GM19468 (cell line): ENCODE results near the gene DLG2.
"Not testable (repeated sequence)": the region's sequence is repeated elsewhere in the genome, so short reads cannot be mapped to it uniquely, and the experiment has no call there.

Experiments
- ATAC-seq: cut with Tn5 transposase; IDR thresholded peaks from one replicate; pipeline ENCODE4 v1.9.1; 2021; ENCODE audit warnings: mild to moderate bottlenecking, moderate library complexity, moderate number of reproducible peaks; ENCODE audit not compliant: unreplicated experiment; ENCODE audit errors: extremely low read depth

DLG2 gene

DNA sequence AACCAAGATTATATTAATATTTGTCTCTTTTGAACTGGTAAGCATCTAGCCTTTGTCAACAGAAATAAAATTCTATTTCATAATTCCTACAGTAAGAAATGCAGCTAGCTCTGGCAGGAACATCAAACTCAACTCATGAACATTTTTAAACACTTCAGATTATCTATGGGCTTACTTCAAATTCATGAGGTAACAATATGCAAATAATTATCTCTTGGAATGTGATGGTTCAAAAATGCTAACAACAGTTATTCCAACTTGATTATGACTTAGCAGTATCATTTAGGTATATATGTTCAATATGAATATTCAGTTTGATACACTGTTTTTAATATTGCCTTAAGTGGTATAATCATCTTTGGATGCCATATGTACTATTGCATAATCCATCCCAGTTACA lies 1237.4 kb downstream of the DLG2 start:
- no peak for ATAC-seq

DNA sequence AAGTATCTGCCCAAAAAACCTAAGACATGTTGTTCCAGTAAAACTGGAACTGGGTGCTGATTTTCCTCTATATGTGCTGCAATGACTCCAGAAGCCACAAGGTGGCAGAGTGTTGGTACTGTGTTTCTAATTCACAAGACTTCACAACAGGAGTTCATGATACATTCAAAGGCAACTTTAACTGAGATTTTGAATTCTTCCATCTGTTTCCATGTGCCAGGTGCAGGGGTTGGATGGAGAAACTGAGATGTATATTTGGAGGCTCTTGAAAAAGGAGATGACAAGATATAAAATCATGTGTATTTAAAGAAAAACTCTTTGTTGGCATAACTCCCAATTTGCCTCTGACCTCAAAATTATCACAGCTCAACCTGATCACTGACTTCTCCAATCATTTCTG lies 1242.4 kb downstream of the DLG2 start:
- peak; percentile 77 for ATAC-seq

DNA sequence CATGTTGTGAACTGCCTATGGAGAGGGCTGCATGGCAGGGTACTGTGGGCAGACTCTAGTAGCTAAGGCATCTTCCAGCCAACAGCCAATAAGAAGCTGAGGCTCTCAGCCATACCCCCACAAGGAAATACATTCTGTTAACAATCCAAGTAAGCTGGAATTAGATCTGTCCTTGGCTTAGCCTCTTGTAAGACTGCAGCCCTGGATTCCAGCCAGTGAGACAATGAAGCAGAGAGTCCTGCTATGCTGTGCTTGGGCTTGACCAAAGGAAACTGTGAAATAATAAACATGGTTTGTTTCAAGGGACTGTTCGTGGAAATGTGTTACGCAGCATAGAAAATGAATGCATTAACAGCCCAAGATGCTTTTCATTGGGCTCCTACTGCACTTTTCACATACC lies 1243.6 kb downstream of the DLG2 start:
- ATAC-seq: no peak

DNA sequence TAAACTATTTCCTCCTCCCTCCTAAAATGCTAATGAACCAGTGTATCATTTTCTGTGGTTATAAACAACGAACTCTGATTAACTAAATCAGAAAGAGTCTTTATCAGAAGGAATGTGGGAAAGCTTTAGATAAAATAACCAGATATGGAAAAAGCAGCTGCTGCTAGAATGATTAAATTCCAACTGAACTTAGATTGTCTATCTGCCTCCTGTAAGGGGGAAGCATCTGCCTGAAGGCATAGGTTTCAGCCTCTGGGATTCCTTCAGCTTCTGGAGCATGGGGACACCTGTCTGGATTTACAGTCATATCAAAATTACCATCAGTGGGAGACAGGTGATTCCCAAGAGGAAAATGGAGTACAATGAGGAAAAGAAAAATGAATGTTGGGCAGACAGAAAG lies 1245.5 kb downstream of the DLG2 start:
- ATAC-seq: no peak

DNA sequence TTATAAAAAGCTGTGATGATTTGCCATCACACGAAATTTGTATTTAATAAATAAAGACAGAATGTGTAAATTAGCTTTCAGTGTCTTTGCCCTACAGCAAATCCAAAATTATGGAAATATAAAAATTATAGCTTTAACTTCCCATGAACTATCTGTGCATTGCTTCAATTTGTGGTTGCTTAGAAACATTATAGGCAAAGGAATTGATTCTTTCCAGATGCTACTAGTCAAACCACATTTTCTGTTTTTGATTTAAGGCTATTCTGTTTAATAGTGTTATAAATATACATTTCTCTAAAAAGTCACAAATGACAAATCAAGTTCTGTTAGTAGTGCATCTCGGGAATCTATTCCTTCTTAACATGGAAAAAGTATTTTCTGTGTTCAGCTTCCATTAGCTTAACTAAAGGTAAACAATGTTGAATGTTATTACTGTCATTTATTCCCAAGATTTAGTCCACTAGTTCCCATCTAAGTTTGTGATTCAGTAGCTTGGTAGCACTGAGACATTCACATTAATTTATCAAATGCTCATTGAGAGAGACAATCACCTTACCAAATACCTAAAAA lies 1254.7 kb downstream of the DLG2 start:
- no peak for ATAC-seq

DNA sequence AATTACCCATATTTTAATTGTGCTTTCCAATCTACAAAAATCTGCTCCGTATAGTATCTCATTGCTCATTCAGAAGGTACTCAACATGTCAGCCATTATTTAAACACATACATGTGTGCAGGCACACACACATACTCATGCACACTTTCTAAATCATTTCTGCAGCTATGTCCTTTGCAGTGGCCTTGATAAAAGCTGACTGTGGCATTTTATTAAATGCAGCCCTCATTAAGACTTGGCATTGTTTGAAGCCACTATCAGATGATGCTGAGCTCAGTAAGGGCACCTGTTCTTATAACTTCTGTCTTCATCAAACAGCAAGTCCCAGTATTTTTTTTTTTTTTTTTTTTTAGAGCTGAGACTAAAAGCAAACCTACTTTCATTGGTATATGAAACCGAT lies 1269.1 kb downstream of the DLG2 start:
- no peak for ATAC-seq

DNA sequence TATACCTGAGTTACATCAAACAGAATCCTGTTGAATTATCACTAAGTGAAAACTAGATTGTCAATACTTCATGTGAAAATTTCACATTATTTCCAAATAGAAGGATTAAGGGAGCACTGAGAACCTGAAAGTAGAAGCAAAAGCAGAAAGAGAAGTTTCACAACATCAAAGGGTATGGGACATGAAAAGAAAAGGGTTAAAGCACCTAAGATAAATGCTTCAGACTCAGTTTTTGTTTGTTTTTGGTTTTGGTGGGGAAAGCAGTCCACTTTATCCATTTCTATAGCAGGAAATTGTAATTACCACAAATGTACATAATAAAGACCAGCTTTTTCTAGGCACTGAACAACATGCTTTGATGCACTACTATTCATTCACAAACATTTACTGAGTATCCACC lies 1271.2 kb downstream of the DLG2 start:
- no peak for ATAC-seq

DNA sequence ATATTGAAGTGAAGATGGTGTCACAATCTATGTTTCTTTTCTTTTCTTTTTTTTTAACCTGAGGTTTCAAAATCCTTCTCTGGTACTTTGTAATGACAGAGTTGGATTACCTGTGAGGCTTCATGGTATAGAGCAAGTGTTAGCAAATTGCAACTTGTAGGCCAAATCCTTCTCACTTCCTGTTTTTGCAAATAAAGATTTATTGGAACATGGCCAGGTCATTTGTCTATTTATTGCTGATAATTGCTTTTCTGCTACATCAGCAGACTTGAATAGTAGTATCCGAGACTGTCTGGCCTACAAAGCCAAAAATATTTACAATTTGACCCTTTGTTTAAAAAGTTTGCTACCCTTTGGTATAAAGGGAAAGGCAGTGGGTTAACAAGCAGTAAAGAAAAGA lies 1281.5 kb downstream of the DLG2 start:
- no peak for ATAC-seq

DNA sequence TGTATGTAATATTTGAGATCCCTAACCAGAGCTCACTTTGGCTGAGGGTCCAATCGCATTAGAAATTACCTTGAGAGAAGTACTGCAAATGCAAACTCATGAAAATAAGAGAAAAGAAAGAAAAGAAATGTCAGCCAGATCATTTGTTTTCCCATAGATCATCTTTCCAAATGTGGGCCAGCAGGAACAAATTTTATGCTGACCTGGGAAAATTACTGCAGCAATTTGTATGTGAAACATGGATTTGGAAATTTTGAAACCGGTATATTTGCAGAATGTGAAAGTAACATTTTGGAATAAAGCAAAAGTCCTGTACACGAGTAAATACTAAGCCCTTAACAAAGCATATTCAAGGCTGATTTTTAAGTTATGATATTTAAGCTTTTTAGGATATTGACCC lies 1282.1 kb downstream of the DLG2 start:
- no peak for ATAC-seq

DNA sequence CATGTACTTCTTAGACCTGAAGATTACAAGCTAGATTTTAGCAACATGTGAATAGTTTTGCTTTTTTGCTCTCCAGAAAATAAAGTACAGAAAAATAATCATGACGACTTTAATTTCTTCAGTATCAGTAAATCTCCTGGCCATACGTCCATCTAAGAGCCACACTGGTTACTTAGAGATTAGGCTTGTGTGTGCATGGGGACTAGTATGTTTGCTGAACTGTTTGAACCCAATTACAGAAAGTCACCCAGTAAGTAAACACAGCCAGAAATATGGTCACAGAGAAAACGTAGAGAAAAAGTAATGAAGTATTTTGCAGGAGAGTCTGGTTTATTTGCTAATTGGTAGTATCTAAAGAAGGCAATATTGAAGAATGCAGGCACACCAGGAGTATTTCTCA lies 1287.3 kb downstream of the DLG2 start:
- no peak for ATAC-seq

DNA sequence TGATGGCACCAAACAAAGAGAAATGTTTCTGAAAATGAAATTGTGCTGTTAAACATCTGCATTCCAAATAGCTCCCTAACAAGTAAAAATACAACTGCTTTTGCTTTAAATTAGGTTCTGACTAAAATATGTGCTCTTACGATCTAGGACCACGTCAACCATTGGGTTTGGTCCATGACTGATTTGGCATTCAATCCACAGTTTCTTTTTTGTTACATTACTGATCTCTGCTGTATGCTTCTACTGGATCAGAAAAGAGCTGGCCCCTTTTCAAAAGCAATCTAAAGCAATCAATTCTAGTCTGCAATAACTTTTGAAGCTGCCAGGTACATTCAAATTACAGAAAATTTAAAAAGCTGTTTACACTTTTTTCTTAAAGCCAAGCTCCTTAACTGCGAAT lies 1293.9 kb downstream of the DLG2 start:
- no peak for ATAC-seq

DNA sequence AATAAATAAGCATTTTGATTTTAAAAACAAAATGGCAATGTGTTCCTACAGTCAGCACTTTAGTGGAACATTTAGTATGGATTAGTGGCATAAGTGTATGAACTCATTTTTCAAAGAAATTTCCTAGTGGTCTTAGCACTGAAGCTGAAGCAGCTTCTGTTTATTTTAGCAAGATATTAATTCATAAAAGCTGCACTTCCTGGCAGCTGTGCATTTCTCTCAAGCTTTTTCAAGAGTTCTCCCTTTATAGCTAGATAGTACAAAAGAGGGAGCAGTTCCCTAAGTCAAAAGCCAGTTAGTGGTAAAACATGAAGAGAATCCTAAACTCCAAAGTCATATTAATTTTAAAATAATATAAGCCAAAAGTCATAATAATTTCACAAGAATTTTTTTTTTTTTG lies 1304.9 kb downstream of the DLG2 start:
- no peak for ATAC-seq

DNA sequence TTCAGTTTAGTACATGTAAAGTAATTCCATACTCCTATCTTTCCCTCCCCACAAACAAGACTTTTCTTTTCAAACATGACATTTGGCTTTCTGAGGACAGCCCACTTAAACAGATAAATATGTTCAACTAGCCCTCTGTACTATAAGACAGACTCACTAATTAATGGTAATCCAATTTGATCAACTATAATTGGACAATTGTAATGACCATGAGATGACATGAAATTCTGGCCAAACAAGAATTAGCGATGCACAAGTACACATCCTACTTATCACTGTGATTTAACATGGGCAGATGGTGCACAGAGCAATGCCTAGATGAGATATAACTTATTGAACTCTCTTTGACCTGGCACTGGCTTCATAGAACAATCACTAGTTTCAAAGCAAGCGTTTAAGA lies 1307.3 kb downstream of the DLG2 start:
- ATAC-seq: no peak

DNA sequence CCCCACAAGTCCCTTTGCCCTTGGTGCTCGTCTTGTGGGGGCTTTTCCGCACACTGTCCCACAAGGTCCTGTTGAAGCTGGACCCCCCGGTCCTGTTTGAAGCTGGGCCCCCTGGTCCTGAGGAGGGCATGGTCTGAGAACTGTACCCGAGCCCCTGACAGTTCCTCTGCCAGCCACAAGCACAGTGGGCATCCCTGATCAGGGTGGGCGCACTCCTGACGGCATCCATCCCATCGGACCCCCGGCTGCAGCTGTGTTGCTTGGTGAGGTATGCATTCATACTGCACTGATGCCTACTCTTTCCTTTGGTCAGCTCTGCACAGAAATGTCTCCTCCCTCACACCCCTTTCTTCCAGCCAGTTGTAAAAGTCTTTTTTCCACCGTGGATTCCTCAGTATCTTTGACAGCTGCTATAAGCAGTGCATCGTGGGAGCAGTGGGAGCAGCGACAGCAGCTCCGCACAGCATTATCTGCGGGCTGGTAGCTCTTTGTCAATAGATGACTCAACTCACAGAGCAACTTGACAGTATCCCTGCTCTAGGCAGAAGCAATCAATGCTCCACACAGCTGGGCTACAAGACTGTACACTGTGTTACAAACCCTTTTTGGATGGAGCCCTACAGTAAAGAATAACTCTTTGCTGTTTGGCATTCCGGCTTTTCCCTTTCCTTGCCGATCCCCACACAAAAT lies 1310.1 kb downstream of the DLG2 start:
- no peak for ATAC-seq

DNA sequence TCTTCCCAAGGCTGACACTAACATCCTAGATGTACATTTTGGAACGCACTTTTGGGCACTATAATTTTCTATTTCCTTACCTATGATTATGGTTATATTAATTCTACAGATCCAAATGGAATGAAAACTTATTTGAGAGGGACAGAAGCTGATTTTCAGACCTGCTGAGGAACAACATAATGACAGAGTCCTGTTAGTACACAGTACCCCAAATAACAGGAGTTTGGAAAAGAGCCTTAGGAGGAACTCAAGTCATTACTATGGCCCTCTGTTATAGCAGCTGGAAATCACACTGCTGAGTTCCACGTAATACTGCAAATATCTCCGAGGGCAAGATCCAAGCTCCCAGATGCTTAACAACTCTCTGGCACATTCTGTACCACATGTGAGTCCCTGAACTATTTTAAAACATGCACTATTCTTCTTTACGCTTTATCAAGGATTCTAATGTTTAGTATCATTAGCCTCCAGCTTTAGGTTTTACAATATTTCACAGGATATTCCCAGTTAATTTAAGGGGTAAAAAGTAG lies 1313.2 kb downstream of the DLG2 start:
- ATAC-seq: no peak

DNA sequence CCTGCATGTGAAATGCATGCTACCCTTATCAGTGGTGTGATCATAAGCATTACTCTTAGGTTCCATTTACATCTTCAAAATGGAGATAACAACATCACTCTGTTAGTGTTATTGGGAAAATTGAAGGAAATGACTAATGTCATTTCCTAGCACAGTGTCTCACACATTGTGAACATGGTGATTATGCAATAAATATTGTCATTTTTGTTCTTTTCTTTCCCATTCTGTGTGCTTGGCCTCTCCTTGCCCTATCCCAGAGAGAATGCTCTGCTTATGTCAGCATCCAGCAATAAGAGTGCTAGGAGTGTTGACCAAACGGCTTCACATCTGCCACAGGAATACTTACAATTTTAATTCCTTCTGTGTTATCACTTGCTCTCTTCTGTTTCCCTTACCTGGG lies 1316.9 kb downstream of the DLG2 start:
- no peak for ATAC-seq

DNA sequence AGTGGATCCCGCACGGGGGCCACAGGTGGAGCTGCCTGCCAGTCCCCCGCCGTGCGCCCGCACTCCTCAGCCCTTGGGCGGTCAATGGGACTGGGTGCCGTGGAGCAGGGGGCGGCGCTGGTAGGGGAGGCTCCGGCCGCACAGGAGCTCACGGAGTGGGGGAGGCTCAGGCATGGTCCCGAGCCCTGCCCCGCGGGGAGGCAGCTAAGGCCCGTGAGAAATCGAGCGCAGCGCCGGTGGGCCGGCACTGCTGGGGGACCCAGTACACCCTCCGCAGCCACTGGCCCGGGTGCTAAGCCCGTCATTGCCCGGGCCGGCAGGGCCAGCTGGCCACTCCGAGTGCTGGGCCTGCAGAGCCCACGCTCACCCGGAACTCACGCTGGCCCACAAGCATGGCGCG lies 1318.7 kb downstream of the DLG2 start:
- ATAC-seq: not testable (repeated sequence)

DNA sequence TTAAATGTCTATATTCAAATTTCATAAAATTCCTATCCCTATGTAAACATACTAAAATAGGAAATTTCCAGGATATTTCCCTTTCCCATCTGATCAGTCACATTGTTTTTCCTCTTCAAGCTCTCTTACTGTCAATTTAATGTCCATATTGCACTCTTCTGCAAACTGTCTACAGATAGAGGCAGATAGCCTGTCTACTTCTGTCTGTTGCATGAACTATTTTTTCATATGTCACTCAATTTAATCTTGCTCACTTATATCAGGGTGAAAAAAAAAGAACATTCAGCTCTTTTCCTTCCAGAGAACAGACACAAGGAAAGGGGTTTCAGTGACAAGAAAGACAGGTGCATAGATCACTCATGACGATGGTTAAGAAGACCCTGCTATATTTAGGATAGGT lies 1327.1 kb downstream of the DLG2 start:
- ATAC-seq: no peak

DNA sequence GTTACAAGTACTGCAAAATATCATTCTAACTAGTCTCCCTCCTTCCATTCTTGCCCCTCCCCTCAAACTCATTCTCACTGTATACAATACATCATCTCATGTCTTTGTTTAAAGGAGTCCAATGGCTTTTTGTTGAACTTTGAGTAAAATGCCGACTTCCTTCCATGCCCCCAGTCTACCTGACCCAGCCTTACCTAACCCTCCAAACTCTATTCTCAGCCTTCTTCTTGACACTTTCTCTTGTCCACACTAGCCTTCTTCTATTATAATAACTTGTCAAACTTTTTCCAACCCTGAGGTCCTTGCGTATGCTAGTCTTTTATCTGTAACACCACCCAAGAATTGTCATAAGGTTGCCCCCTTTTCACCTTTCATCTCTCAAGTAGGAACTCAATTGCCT lies 1329.6 kb downstream of the DLG2 start:
- ATAC-seq: no peak

DNA sequence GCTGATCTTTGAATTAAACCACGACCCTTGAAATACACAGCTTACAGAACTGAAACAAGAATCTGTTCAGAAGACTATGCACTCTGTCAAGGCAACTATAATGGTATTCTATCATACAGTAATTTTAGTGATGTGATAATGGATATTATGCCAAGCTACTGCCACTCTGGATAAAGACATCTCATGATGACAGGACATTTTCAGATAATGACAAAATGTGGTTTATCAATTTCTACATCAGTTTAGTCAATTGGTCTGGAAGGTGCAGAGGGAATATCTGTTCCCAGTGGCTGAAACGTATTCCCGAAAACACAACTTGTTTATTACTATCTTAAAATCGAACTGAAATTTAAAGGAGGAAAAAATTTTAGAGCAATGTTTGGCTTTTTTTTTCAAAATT lies 1331.3 kb downstream of the DLG2 start:
- no peak for ATAC-seq

DNA sequence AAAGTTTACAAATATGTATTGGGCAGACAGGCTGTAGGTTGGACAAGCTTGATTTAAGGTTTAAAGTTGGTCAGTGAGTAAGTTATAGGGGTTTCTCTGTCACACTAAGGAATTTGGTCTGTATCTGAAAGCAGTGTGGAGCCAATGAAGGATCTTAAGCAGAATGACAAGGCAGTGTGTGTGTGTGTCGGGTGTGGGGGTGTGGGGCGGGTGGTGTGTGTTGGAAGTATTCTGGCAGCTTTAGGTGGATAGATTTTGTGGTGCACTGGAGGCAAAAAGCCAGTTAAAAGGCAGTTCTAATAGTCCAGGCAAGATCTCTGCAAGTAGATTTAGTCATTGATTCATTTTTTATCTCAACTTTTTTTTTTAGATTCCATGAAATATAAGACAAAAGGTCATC lies 1334.2 kb downstream of the DLG2 start:
- no peak for ATAC-seq

DNA sequence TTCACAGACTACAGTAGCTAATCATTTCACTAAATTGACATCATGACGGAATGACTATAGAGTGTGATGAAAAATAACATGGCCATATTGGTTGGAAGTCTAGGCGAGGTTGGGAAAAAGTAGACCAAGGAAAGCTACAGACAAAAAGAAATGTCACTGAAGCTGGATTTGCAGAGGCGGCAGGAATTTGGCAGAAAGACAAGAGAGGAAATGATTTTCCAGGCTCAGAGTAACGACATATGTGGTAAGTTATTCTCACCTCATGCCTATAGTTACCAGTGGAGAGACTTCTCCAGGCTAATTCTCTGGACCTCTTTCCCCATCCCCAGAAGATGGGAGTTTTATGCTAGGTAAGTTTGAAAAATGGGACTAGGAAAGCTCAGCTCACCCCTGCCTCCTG lies 1335.1 kb downstream of the DLG2 start:
- ATAC-seq: no peak
